Measurements from ENCODE around the gene CGNL1. TPM values are rescaled to one million over a fixed set of nuclear protein-coding genes. Genes with fewer than 3 reads are reported as not detected.

Gene CGNL1
- total RNA-seq, 2 experiments from 2014 or later: not detected

DNA sequence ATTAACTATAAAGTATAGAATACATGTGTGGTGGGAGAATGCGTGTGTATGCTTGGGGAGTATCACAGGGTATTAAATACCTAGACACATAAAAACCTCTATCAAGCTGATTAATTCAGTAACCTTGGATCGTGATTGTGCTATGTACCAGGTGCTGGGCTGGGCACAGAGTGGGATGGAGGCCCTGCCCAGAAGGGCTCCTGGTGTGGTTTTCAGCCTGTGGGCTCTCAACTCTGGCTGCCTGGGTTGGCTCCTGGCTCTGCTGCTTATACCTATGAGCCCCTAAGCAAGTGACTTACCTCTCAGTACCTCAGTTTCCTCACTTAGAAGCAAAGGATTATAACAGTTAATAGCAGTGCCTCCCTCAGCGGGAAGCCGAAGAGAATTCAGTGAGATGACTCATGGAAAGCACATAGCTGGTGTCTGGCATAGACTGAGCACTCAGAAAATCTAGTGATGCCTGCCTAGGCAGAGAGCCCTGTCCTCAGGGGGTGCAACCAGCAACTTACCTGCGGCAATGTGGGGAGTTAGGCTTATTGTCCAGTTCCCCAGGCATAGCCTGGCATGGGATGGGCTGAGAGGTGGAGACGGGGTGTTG lies 124.8 kb downstream of the CGNL1 start:
- intact Hi-C loops (cut with micrococcal nuclease): no loop called here
- Mint-ChIP-seq H3K36me3 (no peaks in the 10 kb centered on the region), H3K4me3 (no peak overlapping the region), H3K9me3 (no peaks in the 10 kb centered on the region), H3K4me1 (ENCODE audit: low read depth) (no peaks in the 10 kb centered on the region), H3K27me3 (no peaks in the 10 kb centered on the region), H3K27ac (no peak overlapping the region)
- ChIA-PET CTCF (no interaction called here), POLR2A (no interaction called here)
- DNase-seq: no peak

DNA sequence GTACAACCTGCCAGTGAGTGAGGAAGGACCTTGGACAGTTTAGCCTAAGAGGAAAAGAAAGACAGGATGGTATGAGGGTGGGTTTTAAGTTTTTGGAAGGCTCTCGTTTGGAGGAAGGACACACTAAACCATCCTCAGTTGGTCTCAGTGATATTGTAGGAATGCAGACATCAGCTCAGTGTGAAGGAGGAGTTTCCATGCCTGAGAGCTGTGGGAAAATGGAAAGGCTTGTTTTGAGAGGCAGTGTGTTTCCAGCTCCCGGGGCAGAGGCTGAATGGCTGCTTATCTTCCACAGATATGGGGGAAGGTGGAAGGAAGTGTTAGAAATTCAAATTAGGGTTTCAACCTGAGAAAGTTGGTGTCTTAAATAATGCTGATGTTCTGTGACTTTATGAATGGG lies 125.8 kb downstream of the CGNL1 start:
- intact Hi-C loops (cut with micrococcal nuclease): no loop called here
- CTCF ChIA-PET: no interaction called here
- Mint-ChIP-seq H3K4me3 (no peak overlapping the region), H3K27me3 (no peaks in the 10 kb centered on the region), H3K36me3 (no peaks in the 10 kb centered on the region), H3K9me3 (no peaks in the 10 kb centered on the region), H3K4me1 (ENCODE audit: low read depth) (no peaks in the 10 kb centered on the region), H3K27ac (no peak overlapping the region)
- POLR2A ChIA-PET: no interaction called here
- no peak for DNase-seq

DNA sequence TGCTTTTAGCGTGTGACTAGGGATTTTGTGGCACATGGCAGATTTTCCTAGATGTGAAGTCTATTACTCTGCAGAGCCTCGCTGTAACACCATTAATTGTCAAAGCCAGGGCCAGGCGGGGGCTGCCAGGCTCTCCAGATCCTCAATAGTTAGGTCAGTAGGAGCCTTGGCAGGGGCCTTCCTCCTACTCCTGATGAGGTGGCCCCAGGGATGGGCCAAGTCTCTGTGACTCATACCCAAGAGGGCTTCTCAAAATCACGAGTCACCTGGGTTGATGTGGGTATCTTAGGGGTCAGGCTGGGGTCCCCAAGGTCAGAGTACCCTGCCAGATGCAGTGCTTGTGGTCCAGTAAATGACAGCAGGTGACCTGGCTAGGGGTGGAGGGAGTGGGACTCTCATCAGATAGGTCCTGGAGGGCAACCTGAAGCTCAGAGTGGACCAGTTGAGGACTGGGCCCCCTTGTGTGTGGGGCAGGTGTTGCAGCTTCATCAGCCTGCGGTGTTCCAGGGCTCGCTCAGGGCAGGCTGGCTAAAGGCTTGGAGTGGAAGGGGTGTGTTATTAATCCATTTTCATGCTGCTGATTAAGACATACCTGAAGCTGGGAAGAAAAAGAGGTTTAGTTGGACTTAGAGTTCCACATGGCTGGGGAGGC lies 126.9 kb downstream of the CGNL1 start:
- DNase-seq: no peak

DNA sequence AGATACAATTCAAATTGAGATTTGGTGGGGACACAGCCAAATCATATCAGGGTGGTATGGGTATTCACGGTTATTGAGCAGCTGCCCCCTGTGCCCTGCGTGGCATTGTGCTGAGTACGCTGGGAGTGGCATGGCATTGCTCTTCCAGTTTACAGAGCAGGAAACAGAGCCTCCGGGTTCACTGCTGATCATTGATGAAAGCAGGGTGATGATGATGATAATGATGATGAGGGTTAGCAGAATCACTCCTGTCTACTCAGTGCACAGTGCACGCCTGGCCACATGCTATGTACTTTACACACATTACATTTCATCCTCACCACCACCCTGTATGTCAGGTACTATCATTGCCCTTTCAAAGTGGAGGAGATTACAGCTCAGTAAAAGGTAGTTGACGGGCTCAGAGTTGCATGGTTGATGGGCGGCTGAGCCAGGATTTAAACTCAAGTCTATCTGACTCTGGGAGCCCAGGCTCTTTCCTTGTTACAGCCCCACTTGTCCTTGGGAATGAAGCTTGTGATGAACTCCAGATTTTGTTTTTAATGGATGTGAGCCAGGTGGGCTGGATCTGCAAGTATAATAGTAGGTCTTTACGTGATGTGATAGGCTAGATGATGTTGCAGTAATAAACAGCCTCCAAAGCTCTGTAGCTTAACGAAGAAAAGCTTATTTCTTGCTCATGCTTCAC lies 127.8 kb downstream of the CGNL1 start:
- Mint-ChIP-seq H3K4me3 (no peak overlapping the region), H3K27ac (no peak overlapping the region), H3K36me3 (no peaks in the 10 kb centered on the region), H3K4me1 (ENCODE audit: low read depth) (no peaks in the 10 kb centered on the region), H3K27me3 (no peaks in the 10 kb centered on the region), H3K9me3 (no peaks in the 10 kb centered on the region)
- CTCF ChIA-PET: interaction anchor here (0.8 to 1.1 kb wide), 2 partner anchors 23 kb away, joined by 3 read pairs; no protein-coding TSS in a partner anchor
- no peak for DNase-seq
- intact Hi-C loops (cut with micrococcal nuclease): no loop called here
- POLR2A ChIA-PET: no interaction called here

More for the DNA sequence above, 126.9 kb downstream of the CGNL1 start:
- H3K4me1 Mint-ChIP-seq (ENCODE audit: low read depth): no peaks in the 10 kb centered on the region
- ChIA-PET CTCF (interaction anchor here (1.1 kb wide), 1 partner anchor 24 kb away, joined by 3 read pairs; no protein-coding TSS in a partner anchor), POLR2A (no interaction called here)
- H3K9me3 Mint-ChIP-seq: no peaks in the 10 kb centered on the region
- intact Hi-C loops (cut with micrococcal nuclease): no loop called here
- no peak overlapping the region for H3K4me3 Mint-ChIP-seq
- H3K27ac Mint-ChIP-seq: no peak overlapping the region
- no peaks in the 10 kb centered on the region for H3K36me3 Mint-ChIP-seq
- H3K27me3 Mint-ChIP-seq: no peaks in the 10 kb centered on the region

DNA sequence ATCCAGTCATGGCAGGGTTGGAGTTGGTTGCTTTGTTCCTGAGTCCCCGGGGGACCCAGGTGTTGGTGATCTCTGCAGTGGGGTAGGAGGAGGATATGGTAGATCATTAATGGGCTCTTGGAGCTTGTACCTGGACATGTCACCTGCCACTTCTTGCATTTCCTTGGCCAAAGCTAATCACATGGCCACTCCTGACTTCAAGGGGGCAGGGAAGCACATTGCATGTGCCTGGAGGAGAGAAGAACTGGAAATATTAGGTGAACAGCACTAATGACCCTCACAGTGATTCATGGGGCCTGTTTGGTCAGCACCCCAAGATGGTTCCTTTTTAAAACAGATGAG lies 128.3 kb downstream of the CGNL1 start:
- ChIA-PET CTCF (interaction anchor here (0.8 kb wide), 1 partner anchor 22 kb away, joined by 3 read pairs; no protein-coding TSS in a partner anchor), POLR2A (no interaction called here)
- no peak overlapping the region for H3K4me3 Mint-ChIP-seq
- H3K27ac Mint-ChIP-seq: no peak overlapping the region
- no peaks in the 10 kb centered on the region for H3K36me3 Mint-ChIP-seq
- H3K4me1 Mint-ChIP-seq (ENCODE audit: low read depth): no peaks in the 10 kb centered on the region
- H3K27me3 Mint-ChIP-seq: no peaks in the 10 kb centered on the region
- DNase-seq: no peak
- intact Hi-C loops (cut with micrococcal nuclease): no loop called here
- H3K9me3 Mint-ChIP-seq: no peaks in the 10 kb centered on the region

DNA sequence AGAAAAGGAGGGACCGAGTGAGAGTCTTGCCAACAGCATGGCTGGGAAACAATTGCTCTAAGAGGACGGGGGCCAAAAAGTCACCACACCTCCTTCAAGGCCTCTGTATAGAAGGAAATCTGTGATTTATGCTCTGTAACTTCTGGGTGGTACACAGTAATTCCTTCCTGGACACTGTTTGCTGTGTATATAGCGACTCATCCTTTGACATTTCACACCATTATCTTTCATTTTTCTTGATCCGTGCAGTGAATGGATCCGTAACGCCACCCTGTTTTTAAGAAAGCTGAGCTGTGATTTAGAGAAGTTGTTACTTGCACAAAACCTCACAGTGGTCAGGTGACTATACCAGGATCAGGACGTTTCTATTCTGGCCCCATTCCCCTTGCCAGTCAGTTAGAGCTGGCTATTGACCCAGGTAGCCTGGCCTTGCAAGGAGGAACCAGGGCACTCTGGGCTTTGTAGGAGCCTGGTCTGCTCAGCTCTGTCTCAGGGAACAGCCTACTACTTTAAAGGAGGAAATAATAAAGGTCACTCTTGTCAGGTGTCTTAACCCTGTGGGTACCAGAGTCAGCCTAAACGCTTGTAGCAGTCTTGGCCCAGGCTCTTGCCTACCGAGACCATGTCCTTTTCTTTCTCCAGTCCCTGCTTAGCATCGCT lies 128.9 kb downstream of the CGNL1 start:
- POLR2A ChIA-PET: no interaction called here
- intact Hi-C loops (cut with micrococcal nuclease): no loop called here
- Mint-ChIP-seq H3K9me3 (no peaks in the 10 kb centered on the region), H3K4me3 (no peak overlapping the region), H3K36me3 (no peaks in the 10 kb centered on the region), H3K27me3 (no peaks in the 10 kb centered on the region), H3K4me1 (ENCODE audit: low read depth) (no peaks in the 10 kb centered on the region), H3K27ac (no peak overlapping the region)
- CTCF ChIA-PET: interaction anchor here (0.8 kb wide), 1 partner anchor 22 kb away, joined by 3 read pairs; no protein-coding TSS in a partner anchor
- no peak for DNase-seq

DNA sequence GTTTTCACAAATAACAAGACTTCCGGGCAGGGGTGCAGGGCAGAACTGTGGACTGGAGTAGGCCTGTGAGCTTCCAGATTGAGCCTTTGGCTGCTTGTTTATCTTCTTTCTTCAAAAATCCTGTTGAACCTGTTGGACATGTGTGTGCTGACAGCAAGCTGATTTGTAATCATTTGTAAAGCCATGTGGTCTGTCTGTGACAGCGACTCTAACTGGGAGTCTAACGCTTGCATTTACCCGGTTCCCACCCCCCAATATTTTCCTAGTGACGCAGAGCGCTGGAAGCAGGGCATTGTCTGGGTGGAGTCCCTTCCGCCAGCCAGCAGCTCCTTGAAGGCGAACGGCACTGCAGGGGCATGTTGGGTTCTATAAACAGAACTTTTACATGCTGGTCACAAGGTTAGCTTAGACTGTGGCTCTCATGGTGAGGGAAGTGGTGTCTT lies 129.7 kb downstream of the CGNL1 start:
- no peak for DNase-seq
- no peaks in the 10 kb centered on the region for H3K36me3 Mint-ChIP-seq
- intact Hi-C loops (cut with micrococcal nuclease): no loop called here
- no peaks in the 10 kb centered on the region for H3K27me3 Mint-ChIP-seq
- H3K4me3 Mint-ChIP-seq: no peak overlapping the region
- CTCF ChIA-PET: no interaction called here
- POLR2A ChIA-PET: no interaction called here
- no peak overlapping the region for H3K27ac Mint-ChIP-seq
- no peaks in the 10 kb centered on the region for H3K4me1 Mint-ChIP-seq (ENCODE audit: low read depth)
- H3K9me3 Mint-ChIP-seq: no peaks in the 10 kb centered on the region

DNA sequence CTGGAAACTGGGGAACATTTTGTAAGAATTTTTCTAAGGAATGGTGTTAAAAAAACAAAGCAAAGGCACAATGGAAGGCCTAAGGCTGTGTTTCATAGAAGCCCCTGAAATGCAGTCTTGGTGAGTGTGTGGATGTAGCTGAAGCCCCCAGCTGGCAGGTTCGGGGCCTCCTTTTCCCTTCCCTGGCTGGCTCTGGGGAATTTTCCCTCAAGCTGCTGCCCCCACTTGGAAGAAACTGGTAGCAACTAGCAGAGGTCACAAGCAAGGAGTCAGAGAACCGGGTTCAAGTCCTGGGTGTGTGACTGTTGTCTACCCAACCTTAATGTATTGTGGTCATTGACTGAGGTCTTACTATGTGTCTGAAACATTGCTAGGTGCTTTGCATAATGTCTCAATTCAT lies 130.1 kb downstream of the CGNL1 start:
- ChIA-PET POLR2A (no interaction called here), CTCF (no interaction called here)
- Mint-ChIP-seq H3K27me3 (no peaks in the 10 kb centered on the region), H3K4me1 (ENCODE audit: low read depth) (no peaks in the 10 kb centered on the region), H3K27ac (no peak overlapping the region), H3K9me3 (no peaks in the 10 kb centered on the region), H3K4me3 (no peak overlapping the region), H3K36me3 (no peaks in the 10 kb centered on the region)
- DNase-seq: no peak
- intact Hi-C loops (cut with micrococcal nuclease): no loop called here

DNA sequence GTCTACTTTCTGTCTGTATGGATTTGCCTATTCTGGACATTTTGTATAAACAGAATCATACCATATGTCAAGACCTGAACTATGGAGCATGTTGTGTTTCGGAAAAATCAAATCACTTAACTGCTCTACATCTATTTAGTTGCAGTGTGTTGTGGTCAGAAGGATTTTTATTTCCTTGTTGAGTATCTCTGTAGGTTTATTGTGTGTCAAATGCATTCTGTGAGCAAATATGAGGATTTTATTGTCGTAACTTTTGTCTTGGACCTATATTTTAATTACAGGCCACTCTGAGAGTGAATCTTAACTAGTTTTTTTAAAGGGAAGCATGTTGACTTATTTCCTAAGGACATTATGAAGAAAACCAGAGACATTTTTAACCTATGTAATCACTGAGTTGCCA lies 130.8 kb downstream of the CGNL1 start:
- H3K4me3 Mint-ChIP-seq: no peak overlapping the region
- H3K27ac Mint-ChIP-seq: no peak overlapping the region
- DNase-seq: no peak
- H3K4me1 Mint-ChIP-seq (ENCODE audit: low read depth): no peaks in the 10 kb centered on the region
- ChIA-PET POLR2A (no interaction called here), CTCF (no interaction called here)
- H3K27me3 Mint-ChIP-seq: no peaks in the 10 kb centered on the region
- intact Hi-C loops (cut with micrococcal nuclease): no loop called here
- H3K36me3 Mint-ChIP-seq: no peaks in the 10 kb centered on the region
- H3K9me3 Mint-ChIP-seq: no peaks in the 10 kb centered on the region

DNA sequence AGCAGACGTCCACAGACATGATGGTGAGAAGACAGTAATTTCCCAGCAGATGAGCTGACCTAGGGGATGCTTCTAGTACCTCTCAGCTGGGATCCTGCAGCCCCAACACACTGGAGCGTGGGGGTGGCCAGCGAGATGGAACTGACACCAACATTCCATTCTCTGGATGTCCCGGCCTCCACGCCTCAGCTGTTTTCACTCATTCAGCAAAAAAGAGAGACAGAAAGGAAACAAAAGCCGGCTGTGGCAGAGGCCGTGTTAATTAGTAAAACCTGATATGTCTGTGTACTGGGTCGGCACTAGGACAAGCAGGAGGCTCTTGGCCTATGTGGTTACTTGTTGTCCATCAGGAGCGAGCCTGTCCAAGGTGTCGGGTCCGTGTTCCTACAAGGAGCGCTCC lies 132.8 kb downstream of the CGNL1 start:
- Mint-ChIP-seq H3K4me1 (ENCODE audit: low read depth) (no peaks in the 10 kb centered on the region), H3K4me3 (no peak overlapping the region), H3K9me3 (no peaks in the 10 kb centered on the region)

DNA sequence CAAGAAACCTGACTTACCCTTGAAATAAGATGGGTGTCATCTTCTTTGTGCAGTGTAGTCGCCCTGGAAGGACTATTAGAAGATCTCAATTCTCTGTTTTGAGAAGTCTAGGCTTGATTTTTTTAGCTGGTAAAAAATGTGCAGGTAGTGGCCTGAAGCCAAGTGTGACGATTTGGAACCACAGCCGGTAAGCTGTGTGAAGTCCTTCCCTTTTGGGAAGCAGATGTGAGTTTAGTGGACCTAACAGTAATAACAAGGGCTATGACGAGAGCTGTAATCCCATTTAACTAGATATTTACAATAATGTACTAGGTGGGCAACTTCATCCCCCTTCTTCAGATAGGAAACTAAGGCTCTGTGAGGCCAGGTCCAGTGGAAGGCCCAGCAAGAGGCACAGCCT lies 133.7 kb downstream of the CGNL1 start:
- H3K27ac Mint-ChIP-seq: no peak overlapping the region
- intact Hi-C loops (cut with micrococcal nuclease): no loop called here
- H3K9me3 Mint-ChIP-seq: no peaks in the 10 kb centered on the region
- no peaks in the 10 kb centered on the region for H3K27me3 Mint-ChIP-seq
- CTCF ChIA-PET: no interaction called here
- H3K4me3 Mint-ChIP-seq: no peak overlapping the region
- no peaks in the 10 kb centered on the region for H3K4me1 Mint-ChIP-seq (ENCODE audit: low read depth)
- H3K36me3 Mint-ChIP-seq: no peaks in the 10 kb centered on the region
- POLR2A ChIA-PET: no interaction called here
- no peak for DNase-seq

More for the DNA sequence above, 132.8 kb downstream of the CGNL1 start:
- Mint-ChIP-seq H3K36me3 (no peaks in the 10 kb centered on the region), H3K27me3 (no peaks in the 10 kb centered on the region), H3K27ac (no peak overlapping the region)
- ChIA-PET POLR2A (no interaction called here), CTCF (no interaction called here)
- DNase-seq: no peak
- intact Hi-C loops (cut with micrococcal nuclease): no loop called here

DNA sequence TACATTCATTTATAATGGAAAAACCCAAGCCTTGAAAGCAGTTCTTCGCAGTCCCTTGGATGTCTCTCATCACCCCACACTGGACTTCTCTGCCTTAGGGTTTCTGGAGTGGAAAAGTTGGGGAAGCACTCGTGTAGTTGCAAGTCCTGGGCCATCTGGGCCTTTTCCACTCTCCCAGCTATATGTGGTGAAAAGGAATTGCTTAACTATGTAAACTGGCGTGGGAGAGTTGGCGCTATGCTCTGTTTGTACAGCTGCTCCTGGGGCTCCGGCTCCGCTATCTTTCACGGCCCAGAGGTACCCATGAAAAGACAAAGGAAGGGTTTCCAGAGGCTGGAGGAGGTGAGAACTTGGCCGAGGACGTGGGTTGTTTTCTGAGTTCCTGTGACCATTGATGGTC lies 134.3 kb downstream of the CGNL1 start:
- CTCF ChIA-PET: no interaction called here
- POLR2A ChIA-PET: no interaction called here
- Mint-ChIP-seq H3K27me3 (no peaks in the 10 kb centered on the region), H3K36me3 (no peaks in the 10 kb centered on the region), H3K9me3 (no peaks in the 10 kb centered on the region), H3K4me3 (no peak overlapping the region), H3K4me1 (ENCODE audit: low read depth) (no peaks in the 10 kb centered on the region), H3K27ac (no peak overlapping the region)
- intact Hi-C loops (cut with micrococcal nuclease): no loop called here
- no peak for DNase-seq
